ENCODE data around the gene SPINK8.

- TF ChIP-seq ZNF274 (IDR thresholded peaks at IDR 0.05; ENCODE audit: low read depth, low read length): no peak
- no peak for TF ChIP-seq SUZ12 (IDR thresholded peaks at IDR 0.05; ENCODE audit: extremely low read depth, insufficient read depth, insufficient read length)
Observed at GRCh38 chr3:48297111-48297810, 36.2 kb downstream of the SPINK8 start.

Data from NT2/D1 (cell line).